NCI-H2029 (cell line): ENCODE results near the gene TSPEAR.
"Not testable (repeated sequence)": the region's sequence is repeated elsewhere in the genome, so short reads cannot be mapped to it uniquely, and the experiment has no call there.

ENCODE experiments used
- DNase-seq: peaks from one replicate; lab custom pipeline; 2025; lab: John Stamatoyannopoulos, UW

TSPEAR gene

DNA sequence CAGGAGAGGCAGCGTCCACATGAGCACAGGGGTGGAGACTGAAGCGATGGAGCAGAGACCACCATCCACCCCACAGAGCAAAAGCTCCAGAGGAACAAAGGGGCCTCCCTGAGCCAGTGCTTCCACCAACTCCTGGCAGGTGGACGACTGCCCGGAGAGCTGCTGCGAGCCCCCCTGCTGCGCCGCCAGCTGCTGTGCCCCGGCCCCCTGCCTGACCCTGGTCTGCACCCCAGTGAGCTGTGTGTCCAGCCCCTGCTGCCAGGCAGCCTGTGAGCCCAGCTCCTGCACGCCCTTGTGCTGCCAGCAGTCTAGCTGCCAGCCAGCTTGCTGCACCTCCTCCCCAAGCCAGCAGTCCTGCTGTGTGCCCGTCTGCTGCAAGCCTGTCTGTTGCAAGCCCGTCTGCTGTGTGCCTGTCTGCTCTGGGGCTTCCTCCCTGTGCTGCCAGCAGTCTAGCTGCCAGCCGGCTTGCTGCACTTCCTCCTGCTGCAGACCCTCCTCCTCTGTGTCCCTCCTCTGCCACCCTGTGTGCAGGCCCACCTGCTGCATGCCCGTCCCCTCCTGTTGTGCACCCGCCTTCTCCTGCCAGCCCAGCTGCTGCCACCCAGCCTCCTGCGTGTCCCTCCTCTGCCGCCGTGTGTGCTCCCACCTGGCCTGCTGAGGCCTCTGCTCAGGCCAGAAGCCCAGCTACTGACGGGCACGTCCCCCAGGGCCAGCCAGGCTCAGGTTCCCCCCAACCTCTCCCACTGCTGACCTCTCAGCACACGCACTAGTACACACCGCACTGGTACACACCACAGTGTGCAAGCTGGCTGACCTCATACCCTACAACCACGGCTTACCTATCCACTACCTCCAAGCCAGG, 9.0 kb downstream of the TSPEAR start:
- no peak for DNase-seq

DNA sequence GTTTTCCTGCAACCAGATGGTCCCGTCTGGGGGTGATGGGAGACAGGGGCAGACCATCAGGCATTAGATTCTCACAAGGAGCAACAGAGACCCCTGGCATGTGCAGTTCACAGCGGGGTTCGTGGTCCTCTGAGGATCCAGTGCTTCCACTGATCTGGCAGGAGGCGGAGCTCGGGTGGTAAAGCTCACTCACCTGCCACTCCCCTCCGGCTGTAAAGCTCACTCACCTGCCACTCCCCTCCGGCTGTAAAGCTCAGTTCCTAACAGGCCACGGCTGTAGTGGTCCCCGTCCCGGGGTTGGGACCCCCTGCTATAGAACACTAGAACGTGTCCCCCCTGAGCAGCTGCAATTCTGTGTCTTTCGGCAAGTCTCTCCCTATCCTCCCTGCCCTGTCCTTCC, 9.8 kb downstream of the TSPEAR start:
- DNase-seq: no peak

DNA sequence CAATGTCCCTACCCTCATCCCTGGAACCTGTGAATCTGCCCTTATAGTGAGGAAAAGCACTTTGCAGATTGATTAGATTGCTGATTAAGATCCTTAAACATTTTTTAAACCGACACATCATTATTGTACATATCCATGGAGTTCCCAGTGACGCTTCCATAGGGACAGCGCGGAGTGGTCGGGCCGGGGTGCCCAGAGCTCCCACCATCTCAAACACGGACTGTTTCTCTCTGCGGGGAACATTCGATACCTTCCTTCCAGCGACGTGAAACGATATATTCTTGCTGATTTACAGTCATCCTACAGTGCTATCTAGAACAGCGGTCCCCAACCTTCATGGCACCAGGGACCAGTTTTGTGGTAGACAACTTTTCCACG, 10.4 kb downstream of the TSPEAR start:
- no peak for DNase-seq

DNA sequence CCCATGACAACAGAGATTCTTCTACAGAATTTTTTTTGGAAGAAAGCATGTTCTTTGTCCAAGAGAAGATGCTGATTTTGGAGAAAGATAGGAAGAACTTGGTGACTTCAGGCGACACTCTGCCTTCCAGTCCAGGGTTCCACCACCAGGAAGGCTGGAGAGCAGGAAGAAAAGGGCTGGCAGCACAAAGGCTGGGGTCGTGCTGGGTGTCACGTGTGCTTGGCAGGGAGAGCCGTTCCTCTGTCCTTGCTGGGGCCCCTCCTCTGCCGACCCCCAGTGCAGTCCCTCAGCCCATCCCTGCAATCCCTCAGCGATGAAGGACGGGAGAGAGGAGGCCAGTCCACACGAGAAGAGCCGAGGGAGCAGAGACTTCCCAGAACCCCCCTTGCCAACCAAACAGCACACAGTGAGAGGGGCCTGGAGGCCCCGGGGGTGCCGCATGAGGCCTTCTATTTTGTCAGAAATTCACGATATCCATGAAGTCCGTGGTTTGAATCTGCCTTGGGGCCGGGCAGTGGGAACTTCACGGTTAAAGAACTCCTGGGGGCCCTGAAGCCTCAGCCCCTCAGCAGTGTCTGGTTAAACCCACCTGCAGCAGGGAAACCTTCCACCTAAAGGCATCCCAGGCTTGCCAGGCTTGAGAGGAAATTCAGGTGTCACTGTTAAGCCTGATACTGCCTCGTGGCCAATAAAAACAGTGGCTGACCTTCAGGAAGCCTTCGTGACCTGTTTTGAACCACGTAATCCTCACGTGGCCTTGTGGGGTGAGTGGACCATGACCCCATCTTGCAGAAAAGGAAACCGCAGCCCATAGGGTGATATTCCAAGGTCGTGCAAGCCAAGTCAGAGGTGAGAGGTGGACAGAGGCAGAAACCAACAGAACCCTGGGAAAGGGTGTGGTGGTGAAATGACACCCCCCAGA, 11.0 kb downstream of the TSPEAR start:
- no peak for DNase-seq

DNA sequence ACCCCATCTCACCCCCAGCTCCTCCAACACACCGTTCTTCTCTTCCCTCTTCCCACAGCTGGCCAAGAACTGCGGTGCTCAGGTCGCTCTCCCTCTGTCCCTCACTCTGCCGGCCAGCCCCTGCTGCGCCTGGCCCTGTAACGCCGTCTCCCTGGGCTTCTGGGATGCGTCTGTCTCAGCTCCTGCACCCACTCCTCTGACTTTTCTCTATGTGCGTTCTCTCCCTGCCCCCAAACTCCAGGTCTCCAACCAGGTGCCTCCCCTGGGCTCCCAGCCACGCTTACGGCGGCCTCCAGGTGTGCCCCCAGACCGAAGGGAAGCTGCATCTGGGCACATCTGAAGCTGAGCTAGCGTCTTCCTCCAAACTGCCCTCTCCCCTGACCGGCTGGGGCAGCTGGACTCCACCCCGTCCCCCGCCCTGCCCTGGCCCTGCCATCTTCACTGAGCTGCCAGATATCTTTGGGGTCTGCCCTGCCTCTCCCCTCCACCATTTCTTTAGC, 11.8 kb downstream of the TSPEAR start:
- no peak for DNase-seq

DNA sequence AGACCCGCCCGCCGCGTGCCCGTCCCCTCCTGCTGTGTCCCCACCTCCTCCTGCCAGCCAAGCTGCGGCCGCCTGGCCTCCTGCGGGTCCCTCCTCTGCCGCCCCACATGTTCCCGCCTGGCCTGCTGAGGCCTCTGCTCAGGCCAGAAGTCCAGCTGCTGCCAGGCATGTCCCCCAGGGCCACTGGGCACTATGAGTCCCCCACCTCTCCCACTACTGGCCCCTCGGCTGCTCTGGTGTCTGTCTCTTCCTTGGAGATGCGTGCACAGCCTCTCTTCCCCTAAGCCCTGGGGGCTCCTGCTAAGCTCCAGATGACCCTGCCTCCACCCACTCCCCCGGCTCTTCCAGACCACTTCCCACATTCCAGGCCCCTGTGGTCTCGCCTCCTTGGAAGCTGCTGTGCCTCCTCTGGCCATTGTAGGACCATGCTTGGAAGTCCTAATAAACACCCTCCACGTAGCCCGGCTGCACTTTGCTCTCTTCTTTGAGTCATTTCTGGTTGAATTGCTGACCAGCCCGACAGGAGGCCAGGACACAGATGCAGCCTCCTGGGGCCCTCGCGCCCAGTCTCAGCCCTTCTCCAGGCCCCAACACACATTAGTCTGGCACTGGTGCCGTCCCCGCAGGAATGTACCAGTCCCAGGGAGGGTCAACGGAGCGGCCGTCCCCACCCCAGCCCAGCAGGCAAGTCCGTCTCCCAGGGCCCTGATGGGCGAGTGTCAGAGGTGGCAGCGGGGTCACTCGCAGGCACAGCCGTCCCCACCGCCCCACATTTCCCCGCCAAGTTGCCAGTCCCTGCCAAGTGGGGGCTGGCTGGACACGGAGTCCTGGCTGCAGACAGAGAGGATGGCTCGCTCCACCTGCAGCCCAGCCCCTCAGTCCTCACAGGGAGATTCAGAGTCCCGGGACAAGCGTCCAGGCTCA, 13.3 kb downstream of the TSPEAR start:
- DNase-seq: no peak

DNA sequence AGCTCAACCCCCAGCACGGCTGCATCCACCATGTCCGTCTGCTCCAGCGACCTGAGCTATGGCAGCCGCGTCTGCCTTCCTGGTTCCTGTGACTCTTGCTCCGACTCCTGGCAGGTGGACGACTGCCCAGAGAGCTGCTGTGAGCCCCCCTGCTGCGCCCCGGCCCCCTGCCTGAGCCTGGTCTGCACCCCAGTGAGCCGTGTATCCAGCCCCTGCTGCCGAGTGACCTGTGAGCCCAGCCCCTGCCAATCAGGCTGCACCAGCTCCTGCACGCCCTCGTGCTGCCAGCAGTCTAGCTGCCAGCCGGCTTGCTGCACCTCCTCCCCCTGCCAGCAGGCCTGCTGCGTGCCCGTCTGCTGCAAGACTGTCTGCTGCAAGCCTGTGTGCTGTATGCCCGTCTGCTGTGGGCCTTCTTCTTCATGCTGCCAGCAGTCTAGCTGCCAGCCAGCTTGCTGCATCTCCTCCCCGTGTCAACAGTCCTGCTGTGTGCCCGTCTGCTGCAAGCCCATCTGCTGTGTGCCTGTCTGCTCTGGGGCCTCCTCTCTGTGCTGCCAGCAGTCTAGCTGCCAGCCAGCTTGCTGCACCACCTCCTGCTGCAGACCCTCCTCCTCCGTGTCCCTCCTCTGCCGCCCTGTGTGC, 14.1 kb downstream of the TSPEAR start, which contains the start of gene KRTAP10-12:
Gene KRTAP10-12, plus strand, starts transcription at position 1 of the 639 bp plus-strand sequence. Its CDS starts 30 bp downstream, at position 31.
- not testable (repeated sequence) for DNase-seq

DNA sequence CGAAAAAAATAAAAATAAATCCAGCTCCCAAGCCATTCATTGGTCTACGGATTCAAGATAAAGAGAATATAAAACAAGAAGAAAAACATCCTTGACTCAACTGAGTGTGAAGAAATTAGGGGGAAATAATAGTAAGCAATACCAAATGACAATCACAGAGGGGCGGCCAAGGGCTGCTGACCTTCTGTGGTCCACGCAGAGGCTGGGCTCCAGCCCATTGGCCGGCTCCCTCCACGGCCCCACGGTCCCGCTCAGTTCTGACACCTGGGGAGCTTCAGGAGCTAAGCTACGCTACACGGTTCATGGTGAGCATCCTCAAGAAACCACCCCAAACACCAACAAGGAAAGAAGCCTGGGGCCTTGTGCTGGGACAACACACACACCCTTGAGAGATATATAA, 14.8 kb downstream of the TSPEAR start:
- DNase-seq: no peak

DNA sequence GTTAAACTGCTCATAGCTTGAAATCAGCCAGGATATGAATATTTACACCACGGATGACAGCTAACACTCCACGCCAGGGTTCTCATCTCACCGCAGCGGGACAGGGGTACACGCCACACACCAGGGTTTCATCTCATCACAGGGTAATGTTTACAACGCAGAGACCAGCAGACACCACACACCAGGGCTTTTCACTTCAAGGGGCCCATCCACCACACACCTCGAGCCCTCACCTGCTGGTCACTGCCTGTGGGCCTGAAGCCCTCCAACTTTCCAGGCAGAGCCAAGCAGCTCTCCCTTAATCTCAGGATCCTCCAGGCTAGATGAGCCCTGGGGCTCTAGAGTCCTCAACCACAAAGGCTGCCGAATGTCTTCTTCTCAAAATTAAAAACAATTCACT, 15.7 kb downstream of the TSPEAR start:
- DNase-seq: no peak

DNA sequence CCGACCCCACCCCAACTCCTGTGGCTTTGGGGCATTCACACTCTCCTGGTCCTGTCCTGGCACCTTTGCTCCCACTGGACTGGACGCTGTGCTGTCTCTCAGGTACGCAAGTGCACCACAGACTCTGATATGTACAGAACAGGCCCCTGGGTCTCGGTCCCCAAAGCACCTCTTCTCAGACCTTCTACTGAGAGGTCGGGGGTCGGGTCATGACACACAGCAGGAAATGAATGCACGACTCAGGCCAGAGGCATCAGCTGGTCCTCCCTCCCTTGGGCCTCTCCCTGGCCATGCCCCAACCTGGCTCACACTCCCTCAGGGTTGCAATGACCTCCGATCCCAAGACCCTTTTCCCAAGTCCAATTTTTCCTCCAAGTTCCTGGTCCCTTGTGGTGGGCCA, 16.2 kb downstream of the TSPEAR start:
- no peak for DNase-seq

DNA sequence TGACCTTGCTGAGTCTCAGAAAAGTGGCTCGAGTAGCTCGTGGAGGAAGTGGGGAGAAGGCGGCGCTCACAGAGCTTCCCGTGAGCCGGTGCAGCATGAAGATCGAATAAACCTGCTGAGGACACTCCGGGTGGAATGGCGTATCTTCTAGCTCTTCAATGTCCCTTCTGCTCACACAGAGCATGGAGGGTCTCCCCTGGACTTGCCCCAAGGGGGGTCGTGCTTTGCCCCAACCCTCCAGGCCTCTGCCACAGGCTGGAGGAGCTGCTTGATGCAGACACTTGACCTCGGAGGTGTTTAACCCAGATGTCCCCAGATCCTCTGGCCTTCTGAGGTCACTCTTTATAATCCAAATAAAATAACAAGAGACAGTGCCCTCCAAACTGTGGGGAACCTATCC, 16.6 kb downstream of the TSPEAR start:
- DNase-seq: no peak

DNA sequence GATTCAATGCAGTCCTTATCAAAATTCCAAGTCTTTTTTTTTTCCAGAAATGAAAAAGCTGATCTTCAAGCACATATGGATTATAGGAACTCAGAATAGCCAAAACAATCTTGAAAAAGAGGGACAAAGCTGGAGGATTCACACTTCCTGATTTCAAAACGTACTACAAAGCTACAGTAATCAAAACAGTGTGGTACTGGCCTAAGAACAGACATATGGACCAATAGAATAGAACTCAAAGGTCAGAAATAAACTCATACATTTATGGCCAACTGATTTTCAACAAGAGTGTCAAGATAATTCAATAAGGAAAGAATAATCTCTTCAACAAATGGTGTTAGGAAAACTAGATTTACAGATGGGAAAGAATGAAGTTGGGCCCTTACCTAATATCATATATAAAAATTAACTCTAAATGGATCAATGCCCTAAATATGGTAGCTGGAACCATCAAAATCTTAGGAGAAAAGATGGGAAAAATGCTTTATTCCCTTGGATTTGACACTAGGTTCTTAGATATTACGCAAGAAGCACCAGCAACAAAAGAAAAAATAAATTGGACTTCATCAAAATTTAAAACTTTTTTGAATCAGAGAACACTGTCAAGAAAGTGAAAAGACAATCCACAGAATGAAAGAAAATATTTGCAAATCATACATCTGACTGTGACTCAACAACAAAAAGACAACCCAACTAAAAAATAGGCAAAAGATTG, 18.4 kb downstream of the TSPEAR start:
- no peak for DNase-seq

DNA sequence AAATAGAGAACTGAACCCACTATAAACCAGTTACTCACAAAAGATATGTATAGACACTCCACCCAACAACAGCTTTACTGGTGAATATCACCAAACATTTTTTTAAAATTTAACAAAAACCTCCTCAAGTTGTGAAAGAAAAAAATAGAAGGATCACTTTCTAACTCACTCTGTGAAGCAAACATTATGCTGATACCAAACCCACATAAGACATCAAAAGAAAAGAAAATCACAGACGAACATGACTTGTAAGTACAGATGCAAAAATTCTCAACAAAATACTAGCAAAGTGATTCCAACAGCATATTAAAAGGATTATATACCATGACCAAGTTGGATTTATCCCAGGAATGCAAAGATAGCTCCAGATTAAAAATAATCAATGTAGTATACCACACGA, 19.7 kb downstream of the TSPEAR start:
- DNase-seq: no peak

DNA sequence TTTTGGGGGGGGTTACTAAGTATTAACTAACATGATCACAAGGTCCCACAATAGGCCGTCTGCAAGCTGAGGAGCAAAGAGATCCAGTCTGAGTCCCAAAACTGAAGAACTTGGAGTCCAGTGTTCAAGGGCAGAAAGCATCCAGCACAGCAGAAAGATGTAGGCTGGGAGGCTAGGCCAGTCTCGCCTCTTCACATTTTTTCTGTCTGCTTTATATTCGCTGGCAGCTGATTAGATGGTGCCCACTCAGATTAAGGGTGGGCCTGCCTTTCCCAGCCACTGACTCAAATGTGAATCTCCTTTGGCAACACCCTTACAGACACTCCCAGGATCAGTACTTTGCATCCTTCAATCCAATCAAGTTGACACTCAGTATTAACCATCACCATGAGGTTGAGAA, 21.6 kb downstream of the TSPEAR start:
- DNase-seq: not testable (repeated sequence)

DNA sequence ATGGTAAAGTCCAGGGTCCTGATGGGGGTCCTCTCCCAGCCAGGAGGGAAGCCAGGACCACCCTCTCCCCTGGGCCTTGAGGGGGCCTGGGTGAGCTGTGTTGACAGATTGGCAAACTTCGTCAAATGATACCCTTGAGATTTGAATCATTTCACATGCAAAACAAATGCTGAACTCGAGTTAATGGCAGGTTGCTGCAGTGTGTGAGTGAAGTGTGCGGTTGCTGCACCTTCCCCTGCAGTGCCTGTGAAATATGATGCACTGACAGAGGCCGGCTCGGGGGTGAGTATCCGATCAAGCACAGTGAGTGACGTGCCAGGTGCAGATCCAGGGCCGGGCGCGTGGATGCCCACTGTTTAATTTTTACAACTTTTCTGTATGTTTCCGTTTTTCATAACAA, 23.7 kb downstream of the TSPEAR start:
- no peak for DNase-seq

DNA sequence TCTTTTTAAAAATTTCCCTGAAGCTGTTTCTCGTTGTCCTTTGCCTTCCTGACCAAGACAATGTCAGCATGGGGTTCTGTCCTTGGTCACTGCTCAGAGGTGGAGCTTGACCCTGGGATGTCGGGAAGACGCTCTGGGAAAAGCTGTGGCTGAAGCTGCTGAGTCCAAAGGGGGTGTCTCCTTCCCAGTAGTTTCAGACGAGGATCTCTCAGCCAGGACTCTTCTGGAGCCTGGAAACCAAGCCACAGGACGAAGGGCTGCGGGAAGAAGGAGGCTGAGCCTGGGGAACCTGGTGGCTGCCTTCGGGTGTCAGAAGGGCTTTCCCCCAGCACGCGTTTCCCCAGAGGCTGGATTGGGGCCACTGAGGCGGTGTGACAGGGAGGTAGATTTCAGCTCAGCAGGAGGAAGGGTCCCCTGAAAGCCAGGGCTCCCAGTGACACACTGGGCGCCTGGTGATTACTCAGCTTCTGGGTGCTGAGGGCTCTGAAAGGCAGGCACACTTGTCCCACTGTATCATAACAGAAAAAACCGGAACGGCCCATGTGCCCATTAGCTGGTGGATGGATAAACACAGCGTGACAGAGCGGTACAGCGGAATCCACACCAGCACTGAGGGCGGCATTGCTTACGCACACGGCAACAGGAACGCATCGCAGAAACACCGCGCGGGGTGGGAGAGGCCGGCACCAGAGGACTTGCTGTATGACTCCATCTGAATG, 24.4 kb downstream of the TSPEAR start:
- DNase-seq: no peak

DNA sequence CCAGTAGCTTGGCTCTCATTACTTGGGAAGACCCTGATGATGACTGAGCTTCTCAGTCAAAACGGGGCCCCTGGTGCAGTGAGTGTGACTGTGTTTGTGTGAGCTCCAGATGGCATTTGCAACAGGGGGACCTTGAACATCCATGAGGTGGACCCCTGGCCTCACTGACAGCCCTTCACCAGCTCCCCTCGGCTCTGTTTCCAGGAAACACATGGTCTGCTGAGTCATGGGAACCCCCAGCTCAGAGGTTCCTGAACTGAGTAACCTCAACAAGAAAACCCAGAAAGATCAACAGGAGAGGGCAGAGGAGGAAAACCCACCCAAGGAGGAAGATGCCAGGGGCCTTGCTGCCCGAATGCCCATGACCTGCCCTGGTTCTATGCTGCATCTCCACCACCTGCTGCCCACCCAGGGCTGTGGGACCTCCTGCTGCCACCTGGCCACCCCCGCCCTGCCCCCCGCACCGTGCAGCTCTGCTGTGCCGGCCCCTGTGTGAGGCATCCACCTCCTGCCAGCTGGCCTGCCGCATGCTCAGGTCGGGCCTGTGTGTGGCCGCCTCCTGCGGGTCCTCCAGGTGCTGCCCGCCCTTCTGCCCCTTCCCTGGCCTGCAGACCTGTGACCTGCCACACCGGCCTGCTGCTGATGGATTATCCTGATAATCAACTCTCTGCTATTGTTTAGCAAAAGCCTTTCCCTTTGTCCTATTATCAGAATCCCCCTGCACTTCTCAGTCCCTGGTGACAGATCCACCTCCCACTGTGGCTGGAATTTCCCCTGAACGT, 25.2 kb downstream of the TSPEAR start:
- DNase-seq: no peak

DNA sequence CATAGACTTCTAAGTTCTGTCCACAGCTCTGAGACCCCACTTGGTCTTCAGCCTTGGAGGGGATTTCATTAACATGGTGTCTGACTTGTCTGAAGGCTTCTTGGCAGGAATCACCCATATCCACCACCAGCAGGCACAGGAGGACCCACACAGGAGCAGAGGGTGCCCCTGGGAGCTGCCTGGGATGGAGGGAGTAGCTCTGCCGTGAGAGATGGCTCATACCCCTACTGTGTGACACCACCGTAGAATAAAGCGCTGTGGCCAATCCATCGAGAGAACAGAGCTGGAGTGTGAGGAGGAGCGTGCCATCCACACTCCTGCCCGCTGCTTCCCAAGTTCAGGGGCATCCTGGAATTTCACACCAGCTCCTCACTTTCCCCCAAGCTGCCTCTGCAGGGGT, 26.3 kb downstream of the TSPEAR start:
- not testable (repeated sequence) for DNase-seq

DNA sequence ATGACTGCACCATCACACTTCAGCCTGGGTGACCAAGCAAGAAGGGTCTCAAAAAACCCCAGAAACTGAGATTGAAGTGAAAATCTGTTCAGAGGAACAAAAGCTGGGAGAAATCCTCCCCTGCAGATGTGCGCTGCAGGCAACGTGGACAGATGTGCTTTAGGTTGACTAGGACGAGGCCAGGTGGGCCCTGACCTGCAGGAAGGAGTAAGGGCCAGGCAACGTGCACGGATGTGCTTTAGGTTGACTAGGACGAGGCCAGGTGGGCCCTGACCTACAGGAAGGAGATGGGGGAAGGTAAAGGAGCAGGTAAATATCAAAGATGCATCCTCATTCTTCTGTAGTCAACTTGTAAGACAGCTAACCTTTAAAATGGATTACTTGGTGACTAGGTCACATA, 26.9 kb downstream of the TSPEAR start:
- no peak for DNase-seq
